ENCODE results near the gene IGSF11. TPM values are rescaled to one million over a fixed set of nuclear protein-coding genes. Genes with fewer than 3 reads are reported as not detected.
A peak's percentile ranks its signal among the peaks of the same experiment; 100 is the strongest.

IGSF11 gene
- polyA plus RNA-seq, 3 donors, result not detected

GRCh38 chr3:118886708-118887107, 147.9 kb downstream of the IGSF11 start:
- Mint-ChIP-seq H3K27ac (no peak overlapping the region), H3K4me3 (no peak overlapping the region), H3K36me3 (no peaks in the 10 kb centered on the region), H3K27me3 (ENCODE audit: low read depth in 3 of 3) (peaks cover 0 to 10% (median 9%) of the 10 kb centered on the region in 3 donors), H3K4me1 (no peaks in the 10 kb centered on the region), H3K9me3 (no peaks in the 10 kb centered on the region)
- intact Hi-C loops (cut with micrococcal nuclease), result loop anchor here in 1 of 2 donors (10.0 kb wide), 1 partner anchor 358 kb away; the partner anchor contains the start of gene B4GALT4
- TF ChIP-seq CTCF (IDR thresholded peaks at IDR 0.05), result no peak
- Histone ChIP-seq H3K27ac (ENCODE audit: low read depth in 1 of 2, low read length in 2 of 2) (no peak overlapping the region), H3K4me1 (ENCODE audit: control insufficient read depth in 1 of 2, insufficient read depth in 2 of 2, low read length in 2 of 2) (no peaks in the 10 kb centered on the region), H3K9me3 (replicated peaks in 1 of 2; ENCODE audit: control insufficient read depth in 1 of 2, insufficient read depth in 1 of 2, low read length in 2 of 2) (no peaks in the 10 kb centered on the region), H3K9ac (ENCODE audit: insufficient read depth, low read length, poor library complexity, severe bottlenecking) (no peak overlapping the region), H3K36me3 (replicated peaks in 1 of 2; ENCODE audit: control insufficient read depth in 1 of 2, insufficient read depth in 2 of 2, low read length in 2 of 2) (no peaks in the 10 kb centered on the region), H4K20me1 (ENCODE audit: insufficient read depth, low read length) (no peaks in the 10 kb centered on the region), H3K4me3 (replicated peaks in 1 of 3; ENCODE audit: low read depth in 2 of 3, low read length in 3 of 3) (no peak overlapping the region), H3K27me3 (ENCODE audit: control insufficient read depth in 2 of 2, insufficient read depth in 2 of 2, low read length in 2 of 2) (no peaks in the 10 kb centered on the region), H2AFZ (ENCODE audit: insufficient read depth, low read depth, low read length, poor library complexity, severe bottlenecking) (no peak overlapping the region), H3K79me2 (ENCODE audit: insufficient read depth, low read length) (no peaks in the 10 kb centered on the region), H3K4me2 (replicated peaks; ENCODE audit: extremely low read depth, low read length, poor library complexity, severe bottlenecking) (no peak overlapping the region)
- no peak for DNase-seq
- 100% methylated on average over 2 of the region's 3 CpGs for WGBS (ENCODE audit: insufficient coverage)

GRCh38 chr3:118884748-118885206, 149.9 kb downstream of the IGSF11 start:
- Histone ChIP-seq H4K20me1 (ENCODE audit: insufficient read depth, low read length) (no peaks in the 10 kb centered on the region), H3K4me3 (replicated peaks in 1 of 3; ENCODE audit: low read depth in 2 of 3, low read length in 3 of 3) (no peak overlapping the region), H3K36me3 (replicated peaks in 1 of 2; ENCODE audit: control insufficient read depth in 1 of 2, insufficient read depth in 2 of 2, low read length in 2 of 2) (no peaks in the 10 kb centered on the region), H3K27me3 (ENCODE audit: control insufficient read depth in 2 of 2, insufficient read depth in 2 of 2, low read length in 2 of 2) (no peaks in the 10 kb centered on the region), H3K9ac (ENCODE audit: insufficient read depth, low read length, poor library complexity, severe bottlenecking) (no peak overlapping the region), H3K27ac (ENCODE audit: low read depth in 1 of 2, low read length in 2 of 2) (no peak overlapping the region), H2AFZ (ENCODE audit: insufficient read depth, low read depth, low read length, poor library complexity, severe bottlenecking) (no peak overlapping the region), H3K4me2 (replicated peaks; ENCODE audit: extremely low read depth, low read length, poor library complexity, severe bottlenecking) (no peak overlapping the region), H3K79me2 (ENCODE audit: insufficient read depth, low read length) (no peaks in the 10 kb centered on the region), H3K9me3 (replicated peaks in 1 of 2; ENCODE audit: control insufficient read depth in 1 of 2, insufficient read depth in 1 of 2, low read length in 2 of 2) (no peaks in the 10 kb centered on the region), H3K4me1 (ENCODE audit: control insufficient read depth in 1 of 2, insufficient read depth in 2 of 2, low read length in 2 of 2) (no peaks in the 10 kb centered on the region)
- DNase-seq, result peak; percentile 15 to 30 (median 28)
- H3K27me3 Mint-ChIP-seq (ENCODE audit: low read depth in 3 of 3), result peaks cover 0 to 8% (median 3%) of the 10 kb centered on the region in 3 donors
- no peaks in the 10 kb centered on the region for H3K9me3 Mint-ChIP-seq
- intact Hi-C loops (cut with micrococcal nuclease), result loop anchor here in 1 of 2 donors (10.0 kb wide), 1 partner anchor 360 kb away; the partner anchor contains the start of gene B4GALT4
- no CpG with 5 or more reads among the region's 3 CpGs for WGBS (ENCODE audit: insufficient coverage)
- no peaks in the 10 kb centered on the region for H3K4me1 Mint-ChIP-seq
- H3K36me3 Mint-ChIP-seq, result no peaks in the 10 kb centered on the region
- H3K4me3 Mint-ChIP-seq, result no peak overlapping the region
- peak; percentile 78 for TF ChIP-seq CTCF (IDR thresholded peaks at IDR 0.05)
- H3K27ac Mint-ChIP-seq, result no peak overlapping the region
